Measurements from ENCODE around the gene MRPS7.
"Not testable (repeated sequence)": the region's sequence is repeated elsewhere in the genome, so short reads cannot be mapped to it uniquely, and the experiment has no call there.

DNA sequence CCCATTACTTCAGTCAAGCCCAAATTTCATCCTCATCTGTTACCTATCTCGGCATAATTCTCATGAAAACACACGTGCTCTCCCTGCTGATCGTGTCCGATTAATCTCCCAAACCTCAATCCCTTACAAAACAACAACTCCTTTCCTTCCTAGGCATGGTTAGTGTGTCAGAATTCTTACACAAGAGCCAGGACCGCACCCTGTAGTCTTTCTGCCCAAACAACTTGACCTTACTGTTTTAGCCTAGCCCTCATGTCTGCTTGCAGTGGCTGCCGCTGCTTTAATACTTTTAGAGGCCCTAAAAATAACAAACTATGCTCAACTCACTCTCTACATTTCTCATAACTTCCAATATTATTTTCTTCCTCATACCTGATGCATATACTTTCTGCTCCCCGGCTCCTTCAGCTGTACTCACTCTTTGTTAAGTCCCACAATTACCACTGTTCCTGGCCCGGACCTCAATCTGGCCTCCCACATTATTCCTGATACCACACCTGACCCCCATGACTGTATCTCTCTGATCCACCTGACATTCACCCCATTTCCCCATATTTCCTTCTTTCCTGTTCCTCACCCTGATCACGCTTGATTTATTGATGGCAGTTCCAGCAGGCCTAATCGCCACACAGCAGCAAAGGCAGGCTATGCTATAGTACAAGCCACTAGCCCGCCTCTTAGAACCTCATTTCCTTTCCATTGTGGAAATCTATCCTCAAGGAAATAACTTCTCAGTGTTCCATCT is 5.6 kb upstream of the MRPS7 start:
- TF ChIP-seq, protein P1, sequence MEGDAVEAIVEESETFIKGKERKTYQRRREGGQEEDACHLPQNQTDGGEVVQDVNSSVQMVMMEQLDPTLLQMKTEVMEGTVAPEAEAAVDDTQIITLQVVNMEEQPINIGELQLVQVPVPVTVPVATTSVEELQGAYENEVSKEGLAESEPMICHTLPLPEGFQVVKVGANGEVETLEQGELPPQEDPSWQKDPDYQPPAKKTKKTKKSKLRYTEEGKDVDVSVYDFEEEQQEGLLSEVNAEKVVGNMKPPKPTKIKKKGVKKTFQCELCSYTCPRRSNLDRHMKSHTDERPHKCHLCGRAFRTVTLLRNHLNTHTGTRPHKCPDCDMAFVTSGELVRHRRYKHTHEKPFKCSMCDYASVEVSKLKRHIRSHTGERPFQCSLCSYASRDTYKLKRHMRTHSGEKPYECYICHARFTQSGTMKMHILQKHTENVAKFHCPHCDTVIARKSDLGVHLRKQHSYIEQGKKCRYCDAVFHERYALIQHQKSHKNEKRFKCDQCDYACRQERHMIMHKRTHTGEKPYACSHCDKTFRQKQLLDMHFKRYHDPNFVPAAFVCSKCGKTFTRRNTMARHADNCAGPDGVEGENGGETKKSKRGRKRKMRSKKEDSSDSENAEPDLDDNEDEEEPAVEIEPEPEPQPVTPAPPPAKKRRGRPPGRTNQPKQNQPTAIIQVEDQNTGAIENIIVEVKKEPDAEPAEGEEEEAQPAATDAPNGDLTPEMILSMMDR (IDR thresholded peaks at IDR 0.05 in 4 of 5, conservative IDR thresholded peaks at IDR 0.05 in 1 of 5) = not testable (repeated sequence)
- not testable (repeated sequence) for TF ChIP-seq POLR2A (IDR thresholded peaks at IDR 0.05)
